GM23338 (cell line): Measurements from ENCODE around the gene THSD7A.

Source experiments
- CREB1 ChIP-seq: fragments of 250-450 bp; sonication (Bioruptor Pico); IDR thresholded peaks from 2 replicates; pipeline ENCODE4 v1.5.0; 2020; ENCODE audit warnings: low read depth, mild to moderate bottlenecking, moderate library complexity
- CTCF ChIP-seq, 2 experiments: fragments of 200-600 bp in 1 of 2; sonication (generic) in 1 of 2; conservative IDR thresholded peaks; 2 replicates each; pipeline versions ENCODE4 v1.5.1 to v1.6.1; 2016 to 2017; ENCODE audit warnings: antibody characterized with exemption in 2 of 2, low read depth in 2 of 2, mild to moderate bottlenecking in 2 of 2, moderate library complexity in 1 of 2
- ETS1 ChIP-seq: IDR thresholded peaks from 2 replicates; pipeline ENCODE4 v1.6.1; 2016; ENCODE audit warnings: antibody characterized with exemption
- EZH2 ChIP-seq: fragments of 200-600 bp; sonication (generic); IDR thresholded peaks from one replicate; pipeline ENCODE4 v1.8.0; 2017; ENCODE audit warnings: antibody characterized with exemption, mild to moderate bottlenecking, low read depth; ENCODE audit not compliant: unreplicated experiment
- EZH2phosphoT487 ChIP-seq: fragments of 200-600 bp; sonication (generic); IDR thresholded peaks from one replicate; pipeline ENCODE4 v1.8.1; 2018; ENCODE audit warnings: antibody characterized with exemption; ENCODE audit not compliant: unreplicated experiment
- JUNB ChIP-seq: IDR thresholded peaks from one replicate; pipeline ENCODE4 v1.6.1; 2016; ENCODE audit warnings: antibody characterized with exemption; ENCODE audit not compliant: unreplicated experiment
- NANOG ChIP-seq: IDR thresholded peaks from 2 replicates; pipeline ENCODE4 v1.6.1; 2016; ENCODE audit warnings: antibody characterized with exemption, borderline replicate concordance
- POLR2AphosphoS5 ChIP-seq: IDR thresholded peaks from 2 replicates; pipeline ENCODE4 v1.6.1; 2016; ENCODE audit warnings: antibody characterized with exemption, low read depth
- REST ChIP-seq: IDR thresholded peaks from one replicate; pipeline ENCODE4 v1.6.1; 2018; ENCODE audit warnings: antibody characterized with exemption; ENCODE audit not compliant: unreplicated experiment
- STAT1 ChIP-seq: IDR thresholded peaks from one replicate; pipeline ENCODE4 v1.6.1; 2016; ENCODE audit warnings: antibody characterized with exemption; ENCODE audit not compliant: unreplicated experiment
- ZNF114 ChIP-seq: fragments of 250-450 bp; sonication (Bioruptor Pico); IDR thresholded peaks from 2 replicates; pipeline ENCODE4 v1.5.0; 2020; ENCODE audit warnings: mild to moderate bottlenecking, moderate library complexity
- ZNF462 ChIP-seq: fragments of 250-450 bp; sonication (Bioruptor Pico); IDR thresholded peaks from 2 replicates; pipeline ENCODE4 v1.5.0; 2020; ENCODE audit warnings: mild to moderate bottlenecking, moderate library complexity

GRCh38 chr7:11667810-11668185 is 164.2 kb downstream of the THSD7A start:
- TF ChIP-seq CTCF (conservative IDR thresholded peaks at IDR 0.05; ENCODE audit: low read depth in 2 of 2) = no peak
- TF ChIP-seq REST = no peak
- no peak for TF ChIP-seq EZH2
- TF ChIP-seq POLR2AphosphoS5 = no peak
- no peak for TF ChIP-seq EZH2phosphoT487
- TF ChIP-seq CREB1 = no peak
- TF ChIP-seq JUNB = no peak
- no peak for TF ChIP-seq NANOG
- TF ChIP-seq ZNF462 (CRISPR knock-in tag) = no peak
- TF ChIP-seq ETS1 = no peak
- no peak for TF ChIP-seq ZNF114 (CRISPR knock-in tag)
- TF ChIP-seq STAT1 = no peak
